Stimulated activated CD8-positive, alpha-beta memory T cell treated with anti-CD3 and anti-CD28 coated beads, Interleukin-4, amount 100 ng/mL, for 4 hours (primary cell): ENCODE data around the gene TOX4.

Experiments used
- DNase-seq, 2 donors: peaks; one replicate each; pipeline ENCODE4 v3.0.0-alpha.2; 2020; ENCODE audit warnings: low read depth in 2 of 2, low spot score in 1 of 2

The TOX4 gene

GRCh38 chr14:21501568-21501967, 24.6 kb downstream of the TOX4 start:
- DNase-seq, result no peak

- DNase-seq, result no peak
These were observed 26.4 kb downstream of the TOX4 start for GRCh38 chr14:21503376-21503775.

GRCh38 chr14:21505012-21505553, 28.1 kb downstream of the TOX4 start:
- no peak for DNase-seq

GRCh38 chr14:21506557-21506956, 29.6 kb downstream of the TOX4 start:
- DNase-seq, result no peak

DNA sequence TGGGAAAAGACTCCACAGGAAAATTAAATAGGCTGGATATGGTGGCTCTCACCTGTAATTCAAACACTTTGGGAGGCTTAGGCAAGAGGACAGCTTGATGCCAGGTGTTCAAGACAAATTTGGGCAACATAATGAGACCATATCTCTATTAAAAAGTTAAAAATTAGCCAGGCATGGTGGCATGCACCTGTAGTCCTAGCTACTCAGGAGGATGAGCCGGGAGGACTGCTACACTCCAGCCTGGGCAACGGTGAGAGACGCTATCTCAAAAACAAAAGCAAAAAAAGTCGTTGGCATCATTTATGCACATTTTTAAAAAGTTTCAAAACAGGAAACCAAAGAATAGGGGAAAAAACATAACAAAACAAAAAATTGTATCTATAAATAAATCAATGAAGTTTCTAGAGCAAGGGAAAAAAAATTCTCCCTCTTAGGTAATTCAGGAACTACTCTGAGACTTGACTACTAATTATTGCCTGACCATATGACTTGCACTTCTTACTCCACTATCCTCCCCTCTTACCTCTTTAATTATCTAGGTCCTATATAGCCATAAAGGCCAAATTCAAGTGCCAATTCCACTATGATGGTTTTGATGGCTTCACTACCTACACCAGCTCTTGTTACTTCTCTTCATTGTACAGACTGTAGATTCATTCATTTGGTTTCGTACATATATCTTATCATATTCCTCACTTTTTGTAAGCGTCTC, 32.6 kb downstream of the TOX4 start:
- no peak for DNase-seq

DNA sequence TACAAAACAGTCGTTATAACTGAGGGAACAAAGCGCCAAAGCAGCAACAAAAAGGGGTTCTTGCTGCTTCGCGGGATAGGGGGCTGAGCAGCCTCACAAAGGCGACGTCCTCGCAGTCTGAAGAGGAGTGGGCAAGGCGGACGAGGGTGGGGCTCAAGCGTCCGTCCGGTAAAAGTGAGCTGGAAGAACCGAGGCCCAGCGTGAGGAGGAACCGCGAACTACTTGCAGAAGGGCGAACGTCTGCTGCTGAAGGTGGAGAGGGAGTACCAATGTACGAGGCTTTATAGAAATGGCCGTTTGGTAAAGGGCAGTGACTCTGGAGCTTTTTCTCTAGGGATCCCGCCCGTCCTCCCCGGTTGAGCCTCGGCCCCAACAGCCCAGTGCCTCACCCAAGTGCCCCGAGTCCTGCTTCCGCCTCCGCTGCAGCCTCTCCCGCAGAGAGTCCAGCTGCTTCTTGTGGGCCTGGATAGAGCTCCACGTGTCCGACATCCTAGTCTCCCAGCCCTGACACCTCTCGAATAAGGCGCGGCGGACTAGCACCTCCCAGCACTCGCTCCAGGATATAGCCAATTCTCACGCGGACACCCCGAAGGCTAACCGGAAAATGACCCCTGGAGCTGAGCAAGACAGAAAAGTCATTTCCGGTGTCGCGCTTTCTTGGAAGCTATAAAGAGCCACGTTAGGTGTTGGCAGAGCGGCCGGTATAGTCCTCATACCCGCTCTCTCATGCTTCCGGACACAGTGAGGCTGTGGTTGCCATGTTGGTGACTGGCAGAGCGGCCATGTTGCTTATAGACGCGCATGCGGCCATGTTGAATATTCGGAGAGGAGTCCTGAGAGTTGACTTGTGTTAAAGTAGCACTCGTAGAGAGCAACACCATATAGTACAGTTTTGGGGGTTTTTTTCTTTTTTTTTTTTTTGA, 34.0 kb downstream of the TOX4 start, which contains the start of gene METTL3:
METTL3 (minus strand) TSS at position 606 of the 923 bp plus-strand sequence; CDS start at position 489, 117 bp downstream.
- peak; percentile 82 to 88 for DNase-seq

DNA sequence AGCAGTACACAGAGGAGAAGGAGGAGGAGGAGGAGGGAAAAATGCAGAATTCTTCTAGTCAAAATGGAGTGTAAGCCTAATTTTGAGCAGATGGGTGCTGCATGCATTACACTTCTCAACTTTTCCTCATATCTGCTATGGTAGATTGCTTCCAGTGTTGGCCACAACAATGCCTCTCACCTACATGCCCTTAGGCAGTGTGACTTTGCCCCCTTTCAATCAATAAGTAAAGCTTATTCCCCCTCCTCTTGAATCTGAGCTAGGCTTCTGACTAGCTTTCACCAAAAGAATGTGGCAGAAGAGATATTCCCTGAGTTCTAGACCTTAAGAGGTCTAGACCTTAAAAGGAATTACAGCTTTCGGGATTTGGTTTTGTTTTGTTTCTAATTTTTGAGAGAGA, 37.3 kb downstream of the TOX4 start:
- DNase-seq, result no peak

GRCh38 chr14:21518725-21519124, 41.7 kb downstream of the TOX4 start:
- DNase-seq, result no peak

DNA sequence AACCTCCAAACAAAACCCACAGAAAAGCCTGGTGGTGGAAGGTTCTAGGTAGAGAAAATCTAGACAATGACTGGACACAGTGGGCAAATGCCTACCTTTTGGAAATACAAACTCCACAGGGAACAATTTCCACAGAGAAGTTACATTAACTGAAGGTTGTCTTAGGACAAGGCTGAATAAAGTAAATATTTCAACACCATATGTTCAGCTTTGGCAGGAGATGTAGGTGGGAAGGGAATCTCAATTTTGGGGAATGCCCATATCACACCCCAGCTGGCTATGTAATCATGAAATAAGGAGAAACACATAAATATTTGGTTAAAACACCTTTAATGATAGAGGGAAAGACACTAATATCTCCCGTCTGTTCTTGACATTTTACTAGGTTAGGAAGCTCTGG, 43.8 kb downstream of the TOX4 start:
- no peak for DNase-seq

DNA sequence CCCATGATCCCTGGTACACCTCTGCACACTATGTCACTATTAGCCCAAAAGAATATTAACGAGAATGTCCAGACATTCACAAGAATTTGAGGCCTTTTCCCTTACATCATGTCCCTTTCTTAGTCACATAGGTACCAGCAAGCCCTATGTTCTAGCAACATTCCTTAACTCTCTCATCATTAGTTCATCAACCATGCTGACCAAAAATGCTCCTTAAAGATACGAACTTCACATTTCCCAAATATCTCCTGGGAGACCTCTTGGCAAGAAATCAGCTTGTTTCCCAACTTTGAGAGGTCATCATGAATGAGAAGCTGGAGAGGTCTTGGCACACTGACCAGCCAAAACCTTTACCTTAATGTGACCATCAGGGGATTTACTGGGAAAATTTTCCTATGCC, 44.5 kb downstream of the TOX4 start:
- no peak for DNase-seq

- no peak for DNase-seq
These were observed 46.2 kb downstream of the TOX4 start for GRCh38 chr14:21523203-21523602.

DNA sequence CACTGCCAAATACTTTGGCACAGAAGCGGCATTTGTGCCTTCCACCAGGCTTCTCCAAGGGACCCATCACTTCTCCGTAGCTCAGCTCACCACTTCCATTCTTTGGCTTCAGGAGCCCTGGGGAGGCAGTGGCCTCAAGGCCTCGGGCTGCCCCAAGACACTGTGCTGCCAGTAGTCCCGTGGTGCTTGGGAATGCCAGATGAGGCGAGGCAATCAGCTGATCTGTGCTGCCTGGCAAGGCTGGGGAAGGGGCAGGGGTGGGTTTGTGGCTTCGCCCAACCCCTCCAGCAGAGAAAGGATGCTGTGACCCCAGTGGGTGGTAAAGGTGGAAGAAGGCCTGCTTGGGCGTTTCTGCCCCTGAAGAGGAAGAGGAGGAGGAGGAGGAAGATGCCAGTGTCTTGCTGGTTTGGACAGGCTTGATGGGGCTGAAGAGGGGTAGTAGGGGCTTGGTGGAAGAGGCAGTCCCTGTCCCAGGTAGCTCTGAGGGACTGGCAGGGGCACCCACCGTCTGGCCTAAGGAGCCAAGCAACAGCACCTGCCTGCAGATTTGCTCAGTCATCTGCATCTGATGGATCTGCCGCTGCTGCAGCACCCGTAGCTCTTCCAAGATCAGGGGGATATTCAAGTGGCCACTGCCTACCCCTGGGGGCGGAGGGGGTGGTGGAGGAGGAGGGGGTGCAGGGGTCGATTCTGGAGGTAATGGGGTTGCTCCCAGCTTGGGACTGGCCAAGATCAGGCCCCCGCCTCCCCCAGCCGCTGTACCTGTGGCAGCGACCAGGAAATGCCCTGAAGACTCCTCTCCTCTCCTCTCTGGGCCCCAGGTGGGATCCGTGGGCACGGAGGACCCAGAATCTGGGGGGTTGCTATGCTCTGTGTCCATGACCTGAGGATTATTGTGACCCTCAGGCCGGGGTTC, 47.8 kb downstream of the TOX4 start:
- DNase-seq, result no peak

- no peak for DNase-seq
These were observed 48.6 kb downstream of the TOX4 start for GRCh38 chr14:21525571-21525961.

DNA sequence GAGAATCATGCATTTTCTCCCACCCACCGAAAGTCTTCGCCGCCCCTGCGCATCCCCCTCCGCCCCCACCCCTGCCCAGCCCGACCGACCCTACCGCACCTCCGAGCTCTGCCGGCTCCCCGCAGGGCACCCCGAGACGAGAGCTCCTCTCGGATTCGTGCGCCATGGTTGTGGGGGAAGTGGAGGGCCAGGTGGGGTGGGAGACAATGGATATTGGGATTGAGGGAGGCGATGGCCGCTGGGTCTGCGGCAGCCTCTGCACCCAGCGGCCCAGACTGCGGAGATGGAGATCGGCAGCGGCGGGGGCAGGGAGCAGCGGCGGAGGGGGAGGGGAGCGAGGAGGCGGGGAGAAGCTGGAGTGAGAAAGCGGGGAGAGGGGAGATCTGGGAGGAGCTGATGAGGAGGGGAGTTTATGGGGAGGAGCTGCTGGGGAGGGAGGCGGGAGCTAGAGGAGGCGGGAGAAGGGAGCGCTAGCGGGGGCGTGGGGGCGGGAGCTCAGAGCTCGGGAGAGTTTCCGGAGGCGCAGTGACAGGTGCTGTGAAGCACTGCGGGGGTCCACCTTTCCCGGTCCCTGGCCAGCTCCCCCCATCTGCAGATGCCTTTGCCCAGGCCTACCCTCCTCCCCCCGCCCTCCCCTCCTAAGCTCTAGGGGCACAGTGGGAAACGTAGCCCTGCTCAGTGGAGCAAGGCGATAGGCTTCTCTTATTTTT, 49.1 kb downstream of the TOX4 start, which contains the start of gene SALL2:
SALL2 (minus strand) TSS at position 385 of the 710 bp plus-strand sequence; CDS start at position 166, 219 bp downstream.
- DNase-seq, result peak; percentile 26 to 50

DNA sequence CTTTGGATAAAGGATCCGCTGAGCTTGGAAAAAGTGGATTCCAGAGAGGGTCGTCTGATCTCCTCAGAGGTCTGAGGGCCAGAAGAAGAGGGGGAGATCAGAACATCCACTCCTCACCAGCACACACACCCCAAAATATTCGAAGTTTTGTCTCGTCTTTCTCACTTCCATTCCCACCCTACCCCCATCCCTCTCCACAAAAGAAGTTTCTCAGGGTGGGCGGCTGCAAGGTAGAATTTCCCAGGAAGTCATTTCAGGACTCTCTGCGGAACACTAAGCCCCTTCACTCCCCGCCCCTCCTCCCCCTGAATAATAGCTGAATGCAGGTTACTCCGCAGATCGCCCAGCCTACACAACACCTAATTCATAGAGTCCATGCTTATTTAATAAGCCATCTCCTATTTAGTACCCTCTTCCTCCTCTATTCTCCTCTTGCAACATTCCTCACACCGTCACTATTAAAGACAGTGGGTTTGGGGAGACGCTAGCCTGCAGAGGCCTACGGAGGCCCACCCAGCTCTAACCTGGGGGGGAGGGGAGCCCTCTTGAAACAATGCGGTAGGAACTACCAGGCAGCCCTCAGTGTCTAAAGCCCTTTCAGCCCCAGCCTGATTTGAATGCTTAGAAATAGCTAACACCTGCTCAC, 49.8 kb downstream of the TOX4 start:
- no peak for DNase-seq

GRCh38 chr14:21527318-21527679, 50.3 kb downstream of the TOX4 start:
- DNase-seq, result no peak

GRCh38 chr14:21528381-21529348, 51.7 kb downstream of the TOX4 start:
- DNase-seq, result no peak

GRCh38 chr14:21529515-21529914, 52.5 kb downstream of the TOX4 start:
- DNase-seq, result no peak

DNA sequence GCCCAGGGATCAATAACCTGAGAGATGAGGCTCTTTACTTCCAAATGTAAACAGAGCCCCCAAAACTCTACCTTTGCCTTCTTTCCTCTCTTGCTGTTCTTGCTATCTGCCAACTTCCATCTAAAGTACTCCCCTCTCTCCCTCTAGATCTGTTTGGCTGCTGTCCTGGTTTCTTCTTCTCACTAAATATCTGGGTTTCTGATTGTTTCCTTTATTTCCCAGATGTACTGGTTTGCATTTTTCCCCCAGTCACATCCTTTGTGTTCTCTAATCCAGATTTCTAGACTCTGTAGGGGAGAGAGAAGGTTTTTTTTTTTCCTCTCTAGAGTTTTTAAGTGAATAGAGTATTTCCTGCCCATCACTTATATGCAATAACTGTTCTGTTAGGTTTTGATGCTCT, 56.3 kb downstream of the TOX4 start:
- DNase-seq, result no peak
